ENCODE measurements around the gene GABRB3.

Gene GABRB3

DNA sequence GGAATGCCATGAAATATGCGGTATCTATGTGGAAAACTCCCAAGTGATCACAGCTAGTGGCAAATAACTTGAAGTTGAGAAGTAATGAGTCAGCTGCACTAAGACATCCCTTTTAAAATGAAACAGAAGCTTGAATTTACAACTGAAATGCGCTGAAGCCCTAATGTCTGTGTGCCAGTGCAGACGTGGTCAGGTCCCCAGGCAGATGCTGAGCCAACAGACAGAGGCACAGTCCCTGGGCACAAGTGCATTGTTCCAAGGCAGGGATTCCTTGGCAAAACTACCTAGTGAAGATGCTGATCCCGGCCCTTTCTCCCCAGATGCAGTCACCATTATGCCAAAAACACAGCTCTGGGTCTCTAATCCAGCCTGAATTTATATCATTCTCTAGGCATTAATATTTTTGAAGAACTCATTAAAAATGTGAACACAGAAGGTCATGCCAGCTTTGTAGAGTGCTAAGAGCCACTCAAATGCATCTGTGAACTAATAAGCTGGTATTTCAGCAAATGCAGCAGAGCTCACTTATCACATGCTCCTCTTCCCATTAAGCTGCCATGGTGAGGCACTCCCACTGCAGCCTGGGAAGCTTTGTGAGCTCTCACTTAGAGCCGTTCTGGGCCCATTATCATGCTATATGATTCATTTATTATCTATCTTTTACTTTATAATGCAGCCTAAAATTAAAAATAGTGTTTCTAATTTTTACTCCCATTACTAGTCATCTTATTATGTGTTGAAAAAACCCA lies 200.1 kb downstream of the GABRB3 start:
- Histone ChIP-seq H2AFZ (ENCODE audit: insufficient read depth, low read length, poor library complexity) (no peak overlapping the region), H3K36me3 (ENCODE audit: control insufficient read depth in 1 of 2, insufficient read depth in 2 of 2, low read length in 2 of 2) (no peaks in the 10 kb centered on the region), H3K79me2 (ENCODE audit: control insufficient read depth, insufficient read depth, low read length, poor library complexity) (no peaks in the 10 kb centered on the region), H3K4ac (ENCODE audit: low read depth, low read length) (no peak overlapping the region), H2BK120ac (ENCODE audit: insufficient read depth, low read length, poor library complexity) (no peak overlapping the region), H3K4me1 (ENCODE audit: control insufficient read depth in 1 of 2, insufficient read depth in 2 of 2, low read length in 2 of 2) (no peaks in the 10 kb centered on the region), H3K14ac (ENCODE audit: low read length) (no peak overlapping the region), H3K9me3 (ENCODE audit: insufficient read depth, low read depth, low read length) (no peaks in the 10 kb centered on the region), H3K27ac (ENCODE audit: low read depth, low read length) (no peak overlapping the region), H3K18ac (ENCODE audit: low read length) (no peak overlapping the region), H3K27me3 (ENCODE audit: insufficient read depth, low read length) (no peaks in the 10 kb centered on the region), H3K4me3 (ENCODE audit: low read depth, low read length) (no peak overlapping the region), H3K79me1 (ENCODE audit: low read length) (no peaks in the 10 kb centered on the region), H2AK5ac (ENCODE audit: low read length) (no peak overlapping the region), H4K12ac (ENCODE audit: low read depth, low read length) (no peak overlapping the region), H2BK5ac (ENCODE audit: low read depth, low read length, poor library complexity) (no peak overlapping the region), H4K8ac (ENCODE audit: low read depth, low read length) (no peak overlapping the region), H3K23ac (ENCODE audit: low read length) (no peak overlapping the region), H3K9ac (ENCODE audit: low read length) (no peak overlapping the region), H3K4me2 (ENCODE audit: low read length) (no peak overlapping the region), H4K91ac (ENCODE audit: low read depth, low read length) (no peak overlapping the region), H2BK12ac (ENCODE audit: low read length) (no peak overlapping the region)
- WGBS (ENCODE audit: extremely low coverage, insufficient coverage, insufficient read length) = no CpG with 5 or more reads among the region's 5 CpGs
- DNase-seq = no peak

DNA sequence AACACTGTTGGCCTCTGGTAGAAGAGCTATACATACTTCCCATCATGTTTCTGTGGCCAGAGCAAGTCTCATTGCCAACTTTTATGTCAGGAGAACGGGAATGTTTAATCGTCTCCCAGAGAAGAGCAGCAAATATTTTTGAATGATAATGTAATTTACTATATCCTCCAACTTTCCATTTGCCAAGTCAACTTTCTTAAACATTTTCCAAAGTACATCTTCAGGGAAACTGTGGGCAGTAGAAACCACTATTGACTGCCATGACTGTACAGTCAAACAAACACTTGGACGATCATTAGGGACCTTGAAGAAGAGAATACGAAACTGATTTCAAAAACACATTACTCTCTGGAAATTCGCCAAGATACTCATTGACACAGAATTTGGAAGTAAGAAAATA lies 201.5 kb downstream of the GABRB3 start:
- Histone ChIP-seq H3K14ac (ENCODE audit: low read length) (no peak overlapping the region), H2AFZ (ENCODE audit: insufficient read depth, low read length, poor library complexity) (no peak overlapping the region), H3K18ac (ENCODE audit: low read length) (no peak overlapping the region), H3K9ac (ENCODE audit: low read length) (no peak overlapping the region), H2AK5ac (ENCODE audit: low read length) (no peak overlapping the region), H2BK120ac (ENCODE audit: insufficient read depth, low read length, poor library complexity) (no peak overlapping the region), H3K4ac (ENCODE audit: low read depth, low read length) (no peak overlapping the region), H3K9me3 (ENCODE audit: insufficient read depth, low read depth, low read length) (no peaks in the 10 kb centered on the region), H3K23ac (ENCODE audit: low read length) (no peak overlapping the region), H3K27ac (ENCODE audit: low read depth, low read length) (no peak overlapping the region), H4K91ac (ENCODE audit: low read depth, low read length) (no peak overlapping the region), H2BK12ac (ENCODE audit: low read length) (no peak overlapping the region), H3K36me3 (ENCODE audit: control insufficient read depth in 1 of 2, insufficient read depth in 2 of 2, low read length in 2 of 2) (no peaks in the 10 kb centered on the region), H3K4me2 (ENCODE audit: low read length) (no peak overlapping the region), H2BK5ac (ENCODE audit: low read depth, low read length, poor library complexity) (no peak overlapping the region), H4K12ac (ENCODE audit: low read depth, low read length) (no peak overlapping the region), H3K27me3 (ENCODE audit: insufficient read depth, low read length) (no peaks in the 10 kb centered on the region), H3K4me1 (ENCODE audit: control insufficient read depth in 1 of 2, insufficient read depth in 2 of 2, low read length in 2 of 2) (no peaks in the 10 kb centered on the region), H4K8ac (ENCODE audit: low read depth, low read length) (no peak overlapping the region), H3K79me1 (ENCODE audit: low read length) (no peaks in the 10 kb centered on the region), H3K79me2 (ENCODE audit: control insufficient read depth, insufficient read depth, low read length, poor library complexity) (no peaks in the 10 kb centered on the region), H3K4me3 (ENCODE audit: low read depth, low read length) (no peak overlapping the region)
- no peak for DNase-seq
- WGBS (ENCODE audit: extremely low coverage, insufficient coverage, insufficient read length) = no CpG with 5 or more reads among the region's 5 CpGs

DNA sequence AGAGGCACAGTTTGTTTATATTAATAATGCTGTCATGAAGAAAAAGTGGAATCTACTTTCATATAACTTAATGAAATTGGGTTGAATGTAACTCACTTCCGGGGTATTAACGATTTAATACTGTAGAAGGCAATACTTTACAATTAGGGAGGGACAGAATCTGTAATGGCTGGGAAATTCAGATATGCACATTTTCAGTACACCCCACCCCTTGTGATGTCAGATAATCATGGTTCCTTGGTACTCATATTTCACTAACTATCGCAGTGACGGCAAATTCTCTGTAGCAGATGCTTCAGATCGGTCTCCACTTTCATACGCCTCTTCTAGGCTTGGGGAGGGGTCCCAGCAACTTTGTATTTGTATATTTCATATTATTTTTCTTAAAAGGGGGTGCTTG lies 207.3 kb downstream of the GABRB3 start:
- H2BK120ac ChIP-seq (ENCODE audit: insufficient read depth, low read length, poor library complexity) = no peak overlapping the region
- H3K23ac ChIP-seq (ENCODE audit: low read length) = no peak overlapping the region
- H3K79me1 ChIP-seq (ENCODE audit: low read length) = no peaks in the 10 kb centered on the region
- no peak overlapping the region for H3K4ac ChIP-seq (ENCODE audit: low read depth, low read length)
- WGBS (ENCODE audit: extremely low coverage, insufficient coverage, insufficient read length) = no CpG with 5 or more reads among the region's 6 CpGs
- peaks cover 0 to 2% of the 10 kb centered on the region in 2 experiments for H3K36me3 ChIP-seq (ENCODE audit: control insufficient read depth in 1 of 2, insufficient read depth in 2 of 2, low read length in 2 of 2)
- no peak for DNase-seq
- no peak overlapping the region for H3K18ac ChIP-seq (ENCODE audit: low read length)
- no peaks in the 10 kb centered on the region for H3K9me3 ChIP-seq (ENCODE audit: insufficient read depth, low read depth, low read length)
- H3K9ac ChIP-seq (ENCODE audit: low read length) = no peak overlapping the region
- no peak overlapping the region for H2BK12ac ChIP-seq (ENCODE audit: low read length)
- no peak overlapping the region for H3K14ac ChIP-seq (ENCODE audit: low read length)
- H3K4me3 ChIP-seq (ENCODE audit: low read depth, low read length) = no peak overlapping the region
- no peaks in the 10 kb centered on the region for H3K27me3 ChIP-seq (ENCODE audit: insufficient read depth, low read length)
- no peaks in the 10 kb centered on the region for H3K79me2 ChIP-seq (ENCODE audit: control insufficient read depth, insufficient read depth, low read length, poor library complexity)
- no peak overlapping the region for H4K8ac ChIP-seq (ENCODE audit: low read depth, low read length)
- no peak overlapping the region for H4K91ac ChIP-seq (ENCODE audit: low read depth, low read length)
- no peak overlapping the region for H3K27ac ChIP-seq (ENCODE audit: low read depth, low read length)
- no peak overlapping the region for H2AK5ac ChIP-seq (ENCODE audit: low read length)
- H3K4me1 ChIP-seq (ENCODE audit: control insufficient read depth in 1 of 2, insufficient read depth in 2 of 2, low read length in 2 of 2) = peaks cover 0 to 3% of the 10 kb centered on the region in 2 experiments
- no peak overlapping the region for H2BK5ac ChIP-seq (ENCODE audit: low read depth, low read length, poor library complexity)
- H4K12ac ChIP-seq (ENCODE audit: low read depth, low read length) = no peak overlapping the region
- H2AFZ ChIP-seq (ENCODE audit: insufficient read depth, low read length, poor library complexity) = no peak overlapping the region
- no peak overlapping the region for H3K4me2 ChIP-seq (ENCODE audit: low read length)

DNA sequence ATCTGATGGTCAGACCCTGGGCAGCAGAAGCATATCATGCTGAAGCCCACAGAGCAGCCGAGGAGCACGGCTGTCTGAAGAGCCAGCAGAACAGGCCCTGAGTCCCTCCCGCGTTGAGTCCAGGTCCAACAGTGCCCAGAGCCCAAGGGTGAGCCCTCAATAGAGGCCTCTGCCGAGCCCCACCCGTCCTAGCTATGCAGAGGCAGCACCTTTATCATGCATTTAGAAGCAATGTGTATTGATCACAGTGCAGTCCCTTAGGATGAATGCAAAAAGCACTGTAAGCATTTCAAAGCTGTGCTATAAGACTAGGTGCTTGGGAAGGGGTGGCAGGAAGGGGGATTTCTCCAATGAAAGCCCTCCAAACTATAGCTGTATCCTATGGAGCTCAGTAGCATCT lies 208.5 kb downstream of the GABRB3 start:
- no peaks in the 10 kb centered on the region for H3K27me3 ChIP-seq (ENCODE audit: insufficient read depth, low read length)
- no peak overlapping the region for H3K4me3 ChIP-seq (ENCODE audit: low read depth, low read length)
- H3K9ac ChIP-seq (ENCODE audit: low read length) = no peak overlapping the region
- no peaks in the 10 kb centered on the region for H3K79me1 ChIP-seq (ENCODE audit: low read length)
- H4K91ac ChIP-seq (ENCODE audit: low read depth, low read length) = no peak overlapping the region
- no peak overlapping the region for H3K4me2 ChIP-seq (ENCODE audit: low read length)
- H3K27ac ChIP-seq (ENCODE audit: low read depth, low read length) = no peak overlapping the region
- H2AFZ ChIP-seq (ENCODE audit: insufficient read depth, low read length, poor library complexity) = no peak overlapping the region
- H4K12ac ChIP-seq (ENCODE audit: low read depth, low read length) = no peak overlapping the region
- no peak overlapping the region for H4K8ac ChIP-seq (ENCODE audit: low read depth, low read length)
- no peak for DNase-seq
- H3K9me3 ChIP-seq (ENCODE audit: insufficient read depth, low read depth, low read length) = no peaks in the 10 kb centered on the region
- H3K14ac ChIP-seq (ENCODE audit: low read length) = no peak overlapping the region
- no peak overlapping the region for H3K4ac ChIP-seq (ENCODE audit: low read depth, low read length)
- no peak overlapping the region for H2AK5ac ChIP-seq (ENCODE audit: low read length)
- no peak overlapping the region for H3K23ac ChIP-seq (ENCODE audit: low read length)
- H2BK120ac ChIP-seq (ENCODE audit: insufficient read depth, low read length, poor library complexity) = no peak overlapping the region
- no CpG with 5 or more reads among the region's 6 CpGs for WGBS (ENCODE audit: extremely low coverage, insufficient coverage, insufficient read length)
- H3K18ac ChIP-seq (ENCODE audit: low read length) = no peak overlapping the region
- H2BK5ac ChIP-seq (ENCODE audit: low read depth, low read length, poor library complexity) = no peak overlapping the region
- peaks cover 0 to 3% of the 10 kb centered on the region in 2 experiments for H3K4me1 ChIP-seq (ENCODE audit: control insufficient read depth in 1 of 2, insufficient read depth in 2 of 2, low read length in 2 of 2)
- no peak overlapping the region for H2BK12ac ChIP-seq (ENCODE audit: low read length)
- no peaks in the 10 kb centered on the region for H3K79me2 ChIP-seq (ENCODE audit: control insufficient read depth, insufficient read depth, low read length, poor library complexity)
- H3K36me3 ChIP-seq (ENCODE audit: control insufficient read depth in 1 of 2, insufficient read depth in 2 of 2, low read length in 2 of 2) = peaks cover 2 to 4% of the 10 kb centered on the region in 2 experiments

Data from trophoblast cell (in vitro differentiated cells and primary cell).